HG03175 (cell line): Measurements from ENCODE around the gene TGFBR2.

Source experiments
- ATAC-seq: cut with Tn5 transposase; IDR thresholded peaks from one replicate; pipeline ENCODE4 v1.9.1; 2021; ENCODE audit warnings: mild to moderate bottlenecking, moderate library complexity; ENCODE audit not compliant: unreplicated experiment

The TGFBR2 gene

GRCh38 chr3:30600572-30600971 lies 5.8 kb upstream of the TGFBR2 start:
- no peak for ATAC-seq

DNA sequence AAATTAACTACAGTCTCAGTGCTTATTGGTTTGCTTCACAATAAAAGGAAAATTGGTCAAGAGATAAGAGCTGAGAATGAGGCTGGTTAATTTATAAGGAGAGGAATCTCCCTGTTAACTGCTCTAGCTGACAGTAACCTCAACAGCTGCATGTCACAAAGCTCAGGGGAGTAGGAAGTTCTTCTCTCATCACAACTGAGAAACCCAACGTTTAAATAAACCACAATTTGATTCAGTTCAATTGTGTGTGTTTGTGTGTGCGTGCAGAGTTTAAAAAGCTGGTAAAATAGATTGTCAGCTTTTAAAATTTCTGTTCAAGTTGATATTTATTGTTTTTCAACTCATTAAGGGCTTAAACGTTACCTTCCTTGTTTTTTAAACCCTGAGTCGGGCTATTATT lies 3.5 kb upstream of the TGFBR2 start:
- no peak for ATAC-seq

- no peak for ATAC-seq
These were observed 2.3 kb upstream of the TGFBR2 start for GRCh38 chr3:30604093-30604492.

- ATAC-seq = no peak
These were observed 1.8 kb upstream of the TGFBR2 start for GRCh38 chr3:30604558-30604957.

DNA sequence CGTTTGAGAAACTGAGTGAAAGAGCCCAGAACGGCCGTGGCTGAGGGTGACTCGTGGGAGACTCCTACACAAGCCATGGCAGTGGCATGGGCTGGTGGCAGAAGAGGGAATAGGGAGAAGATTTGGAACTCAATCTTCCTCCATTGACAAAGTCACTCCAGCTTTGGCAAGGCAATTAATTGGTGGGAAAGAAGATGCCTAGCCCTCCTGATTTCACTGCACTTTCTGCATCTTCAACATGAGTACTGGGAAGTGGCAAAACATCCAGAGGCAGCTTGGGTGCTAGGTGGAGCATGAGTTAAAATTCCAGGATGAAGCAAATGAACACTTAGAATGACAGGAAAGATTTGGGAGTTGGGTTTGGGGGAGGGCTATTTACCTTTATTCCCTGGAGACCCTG lies 1.4 kb upstream of the TGFBR2 start:
- ATAC-seq = no peak

DNA sequence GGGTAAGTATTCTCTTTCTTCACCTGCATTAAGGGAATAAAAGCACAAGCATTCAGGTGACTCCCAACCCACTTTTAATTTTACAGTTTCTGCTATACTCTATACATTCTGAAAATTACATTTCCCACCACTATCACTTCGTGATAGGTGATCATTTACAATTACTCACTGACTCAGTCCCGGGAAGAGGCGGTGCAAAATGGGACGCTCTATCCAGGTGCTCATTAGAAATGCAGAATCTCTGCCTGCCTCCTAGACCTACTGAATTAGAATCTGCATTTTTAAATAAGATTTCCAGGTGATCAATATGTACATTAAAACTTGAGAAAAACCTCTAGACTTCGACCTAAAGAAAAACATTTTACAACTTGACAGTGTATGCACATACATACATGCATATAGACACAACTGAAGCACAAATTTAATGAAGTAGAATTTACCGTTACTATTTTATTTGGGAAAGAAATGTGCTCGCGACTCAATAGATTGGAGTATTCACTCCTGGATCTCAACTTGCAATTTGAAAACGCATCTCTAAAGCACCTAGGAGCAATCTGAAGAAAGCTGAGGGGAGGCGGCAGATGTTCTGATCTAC lies 598 bp upstream of the TGFBR2 start:
- no peak for ATAC-seq

GRCh38 chr3:30607032-30607833 lies 832 bp downstream of the TGFBR2 start:
- peak; percentile 55 for ATAC-seq

DNA sequence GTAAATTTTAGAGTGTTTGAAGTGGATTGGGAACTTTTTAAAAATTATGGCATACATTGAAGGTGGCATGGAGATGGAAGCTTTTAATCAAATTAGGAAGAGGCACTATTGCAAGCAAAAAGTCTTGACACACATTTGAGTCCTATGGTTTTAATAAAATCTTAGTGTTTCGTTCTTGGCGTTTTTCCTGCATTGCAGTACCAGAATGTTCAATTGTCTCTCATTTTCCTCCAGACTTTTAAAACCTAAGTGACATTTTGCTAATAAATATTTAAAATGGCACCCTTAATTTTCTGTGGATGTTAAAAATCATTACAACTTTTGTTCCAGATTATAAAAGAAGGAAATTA lies 2.2 kb downstream of the TGFBR2 start:
- no peak for ATAC-seq

DNA sequence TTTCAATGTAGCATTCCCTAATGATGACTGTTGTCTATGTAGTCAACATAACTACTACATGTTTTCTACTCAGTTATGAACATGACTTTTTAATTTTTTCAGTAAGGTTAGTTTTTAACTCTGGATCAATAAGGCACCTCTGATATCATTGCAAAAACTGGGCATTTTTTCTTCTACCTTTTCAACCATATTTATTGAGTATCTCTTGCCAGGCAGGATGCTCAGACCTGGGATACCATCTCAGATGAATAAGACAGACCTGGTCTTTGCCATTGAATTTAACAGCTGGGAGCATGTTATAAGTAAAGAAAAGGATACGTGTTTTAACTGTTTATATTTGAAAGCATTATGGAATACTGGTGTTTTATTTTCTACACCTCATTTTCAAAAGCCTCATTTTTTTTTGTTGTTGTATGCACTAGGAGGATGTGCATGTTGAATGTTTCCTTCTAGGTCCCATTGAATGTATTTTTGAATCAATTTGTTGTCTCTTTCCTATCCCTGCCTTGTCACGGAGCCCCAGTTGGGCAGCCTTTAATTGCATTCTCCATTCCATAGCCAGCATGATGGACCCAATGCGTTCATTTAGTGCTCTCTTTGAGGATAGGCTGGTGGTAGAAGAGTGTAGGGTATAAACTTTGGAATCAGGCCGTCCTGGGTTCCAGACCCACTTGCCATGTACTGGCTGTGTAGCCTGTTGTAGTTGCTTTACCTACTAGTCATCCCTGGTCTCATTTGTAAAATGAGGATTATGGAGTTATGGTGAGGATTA lies 3.7 kb downstream of the TGFBR2 start:
- ATAC-seq = no peak

DNA sequence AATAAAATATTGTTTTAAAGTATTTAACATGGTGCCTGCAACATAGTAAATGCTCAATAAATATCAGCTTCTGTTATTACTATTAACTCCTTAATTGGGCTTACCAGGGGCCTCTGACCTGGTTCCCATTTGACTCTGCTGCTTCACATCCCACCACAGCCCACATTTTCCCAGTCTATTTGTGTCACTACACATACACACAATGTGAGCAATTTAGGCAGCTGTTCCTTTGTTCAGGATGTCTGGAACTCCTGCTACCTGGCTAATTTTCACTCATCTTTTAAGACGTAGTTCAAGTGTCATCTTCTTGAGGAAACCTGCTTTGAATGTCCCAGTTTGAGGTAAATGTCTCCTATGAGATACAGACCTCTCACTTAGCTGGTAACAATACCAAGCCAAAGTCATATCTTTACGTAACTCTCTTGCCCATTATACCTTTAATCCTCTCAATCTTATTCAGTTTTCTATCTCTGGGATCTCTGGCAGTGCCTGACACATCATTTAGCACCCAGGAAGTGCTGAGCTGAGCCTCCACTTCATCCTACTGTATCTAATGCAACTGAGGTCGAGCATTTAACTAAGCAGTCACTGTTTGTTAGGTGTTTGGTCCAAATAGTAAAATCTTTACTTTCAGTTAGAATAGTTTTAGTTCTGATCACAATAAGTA lies 4.4 kb downstream of the TGFBR2 start:
- ATAC-seq = no peak

DNA sequence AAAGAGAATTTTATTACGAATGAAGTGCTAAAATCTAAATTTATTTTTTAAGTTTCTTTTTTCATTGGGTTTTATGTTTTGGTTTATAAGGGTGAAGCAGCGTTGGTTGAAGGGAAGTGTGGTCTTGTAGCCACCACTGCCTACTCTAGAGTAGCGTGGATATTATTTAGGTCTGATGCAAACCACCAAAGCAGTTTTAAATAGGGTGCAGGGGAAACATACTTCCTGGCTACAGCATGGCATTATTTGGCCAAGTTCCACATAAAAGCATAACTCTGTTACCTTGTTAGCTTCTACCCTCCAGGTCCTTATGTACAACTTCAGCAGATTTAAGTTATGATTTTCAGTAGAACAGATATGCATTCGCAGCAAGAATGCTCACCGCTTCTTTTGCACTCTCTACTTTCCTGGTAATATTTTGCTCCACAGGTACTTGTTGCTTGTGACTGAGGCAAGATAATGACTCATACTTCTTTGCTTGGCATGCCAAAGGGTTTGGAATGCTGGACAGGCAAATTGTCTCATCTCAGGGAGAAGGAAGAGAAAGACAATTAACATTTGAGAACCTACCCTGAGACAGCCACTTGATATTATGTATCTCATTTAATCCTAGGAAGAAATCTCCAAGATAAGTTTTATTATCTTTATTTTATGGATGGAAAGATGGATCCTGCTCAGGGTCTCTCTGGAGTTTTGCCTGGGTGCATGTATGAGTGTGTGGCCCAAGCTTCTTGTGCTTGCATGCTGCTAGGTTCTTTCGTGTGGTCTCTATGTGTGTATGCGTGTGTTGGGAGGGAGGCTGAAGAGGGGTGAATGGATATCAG lies 5.4 kb downstream of the TGFBR2 start:
- no peak for ATAC-seq

GRCh38 chr3:30612437-30613132 lies 6.2 kb downstream of the TGFBR2 start:
- no peak for ATAC-seq

GRCh38 chr3:30613133-30613825 lies 6.9 kb downstream of the TGFBR2 start:
- ATAC-seq = no peak

- ATAC-seq = no peak
These were observed 8.0 kb downstream of the TGFBR2 start for GRCh38 chr3:30614373-30614772.

- ATAC-seq = no peak
These were observed 8.5 kb downstream of the TGFBR2 start for GRCh38 chr3:30614943-30615342.

GRCh38 chr3:30615615-30616346 lies 9.4 kb downstream of the TGFBR2 start:
- ATAC-seq = no peak

DNA sequence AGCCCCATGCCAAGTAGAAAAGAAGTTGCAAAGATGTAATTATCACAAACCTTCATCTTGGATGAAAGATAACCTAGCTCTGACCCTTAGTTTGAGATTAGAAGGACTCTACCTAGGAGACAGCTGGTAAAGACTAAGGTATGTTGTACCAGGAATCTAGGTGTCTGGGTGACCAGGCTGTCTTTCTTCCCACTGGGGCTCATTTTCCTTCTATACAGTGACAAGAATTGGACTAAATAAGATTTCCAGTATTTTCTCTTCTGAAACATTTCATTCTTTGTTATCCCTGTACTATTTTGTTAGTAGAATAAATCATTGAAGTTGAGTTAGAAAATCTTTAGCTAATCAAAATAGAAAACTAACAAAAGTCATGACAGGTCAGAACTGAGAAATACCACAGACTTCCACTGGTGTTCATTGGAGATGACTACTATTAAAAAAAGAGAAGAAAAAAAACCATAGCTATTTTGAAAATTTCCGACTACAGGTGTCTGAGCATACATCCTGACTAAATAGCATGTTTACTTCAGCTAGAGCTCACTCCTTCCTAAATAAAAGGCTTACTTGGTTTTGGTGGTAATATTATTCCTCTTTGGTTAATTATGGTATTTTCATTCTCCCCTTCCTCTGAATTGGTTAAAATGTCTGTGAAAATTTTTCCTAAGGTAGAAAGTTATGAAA lies 10.1 kb downstream of the TGFBR2 start:
- ATAC-seq = no peak

DNA sequence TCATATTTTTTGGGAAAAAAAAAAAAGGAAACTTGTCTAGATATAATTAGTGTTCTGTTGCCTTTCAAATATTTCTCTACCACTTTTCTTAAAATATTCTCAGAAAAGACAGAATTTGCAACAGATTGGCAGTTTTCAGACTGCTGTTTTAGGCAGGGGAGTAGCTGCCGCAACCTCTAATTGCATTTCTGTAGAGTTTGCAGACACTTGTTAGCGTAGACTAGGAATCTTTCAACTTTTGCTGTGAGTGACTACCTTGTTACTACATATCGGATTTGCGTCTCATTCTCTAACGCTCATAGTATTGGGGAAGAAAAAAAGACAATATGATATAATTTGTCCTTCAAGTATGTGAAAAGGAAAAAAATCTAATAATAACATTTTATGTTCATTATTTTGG lies 10.7 kb downstream of the TGFBR2 start:
- ATAC-seq = no peak
